Middle frontal gyrus (tissue), 1 donor: ENCODE data around the gene COPRS.
A peak's percentile ranks its signal among the peaks of the same experiment; 100 is the strongest.

ENCODE experiments used
- DNase-seq: peaks from one replicate; pipeline ENCODE4 v3.0.0-alpha.2; 2015; ENCODE audit warnings: low spot score; ENCODE audit errors: extremely low spot score

Gene COPRS, protein sequence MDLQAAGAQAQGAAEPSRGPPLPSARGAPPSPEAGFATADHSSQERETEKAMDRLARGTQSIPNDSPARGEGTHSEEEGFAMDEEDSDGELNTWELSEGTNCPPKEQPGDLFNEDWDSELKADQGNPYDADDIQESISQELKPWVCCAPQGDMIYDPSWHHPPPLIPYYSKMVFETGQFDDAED

GRCh38 chr17:31858642-31859486 lies at the start of gene COPRS:
COPRS (minus strand) TSS chr17:31859244; CDS start chr17:31859199, 45 bp downstream.
- peak; percentile 66 for DNase-seq

DNA sequence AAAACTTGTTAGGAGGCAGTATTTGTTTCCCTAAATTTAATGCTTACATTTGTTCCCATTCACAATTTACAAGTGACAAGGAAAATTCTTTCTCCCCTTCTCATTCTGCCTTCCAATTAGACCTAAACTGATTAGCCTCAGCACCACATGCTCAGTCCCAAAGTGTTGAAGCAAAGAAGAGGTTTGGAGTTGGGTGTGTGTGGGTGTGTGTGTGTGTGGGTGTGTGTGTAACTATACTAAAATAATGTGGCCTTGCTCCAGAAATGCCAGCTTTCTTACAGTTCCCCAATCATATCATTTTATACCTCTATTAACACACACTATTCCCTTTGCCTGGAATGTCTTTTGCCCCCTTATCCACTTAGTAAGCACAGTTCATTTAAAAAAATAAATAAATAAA lies 49.3 kb upstream of the COPRS start:
- no peak for DNase-seq

DNA sequence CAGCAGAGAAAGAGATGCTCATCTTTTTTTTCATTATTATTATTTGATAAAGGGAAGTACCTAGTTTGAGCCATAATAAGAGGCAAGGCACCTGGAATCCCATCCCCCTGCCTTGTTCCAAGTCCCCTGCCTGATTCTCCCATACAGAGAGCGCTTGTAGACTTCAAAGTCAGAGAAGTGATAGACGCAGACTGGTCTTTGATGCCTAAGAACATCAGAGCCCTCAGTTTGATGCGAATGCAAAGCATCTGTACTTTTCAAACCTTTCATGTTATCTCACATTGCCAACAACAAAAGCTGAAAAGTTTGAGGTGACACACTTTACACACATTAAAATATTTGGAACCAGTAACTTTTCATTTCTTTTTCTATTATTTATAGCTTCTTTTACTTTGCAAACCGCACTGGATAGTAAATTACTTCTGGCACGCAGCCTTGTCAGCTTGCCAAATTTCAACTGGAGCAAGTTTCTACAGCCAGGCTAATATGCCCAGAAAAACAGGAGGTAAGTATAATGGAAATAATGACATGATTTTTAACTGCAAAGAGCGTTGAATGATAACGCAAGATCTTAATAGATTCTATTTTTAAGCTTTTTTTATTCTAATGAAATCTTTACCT lies 48.4 kb upstream of the COPRS start:
- no peak for DNase-seq

GRCh38 chr17:31903401-31903800 lies 44.4 kb upstream of the COPRS start:
- no peak for DNase-seq

DNA sequence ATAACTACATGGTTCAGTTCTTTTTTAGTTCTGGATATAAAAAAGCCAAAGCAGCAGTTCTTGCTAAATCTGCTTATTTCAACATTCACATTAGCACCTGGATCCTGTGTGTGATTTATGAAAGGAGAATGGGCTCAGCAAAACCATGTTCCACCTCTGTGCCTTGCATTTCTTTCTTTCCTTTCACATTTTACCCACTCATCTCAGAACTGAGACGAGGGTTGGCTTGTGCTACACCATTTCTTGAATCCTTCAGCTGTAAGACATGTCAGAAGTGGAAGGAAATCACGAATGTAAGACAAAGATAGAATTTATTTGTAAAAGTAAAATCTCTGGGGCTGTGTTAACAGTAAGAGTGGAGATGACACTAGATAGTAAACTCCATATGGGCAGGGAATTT lies 43.6 kb upstream of the COPRS start:
- no peak for DNase-seq

DNA sequence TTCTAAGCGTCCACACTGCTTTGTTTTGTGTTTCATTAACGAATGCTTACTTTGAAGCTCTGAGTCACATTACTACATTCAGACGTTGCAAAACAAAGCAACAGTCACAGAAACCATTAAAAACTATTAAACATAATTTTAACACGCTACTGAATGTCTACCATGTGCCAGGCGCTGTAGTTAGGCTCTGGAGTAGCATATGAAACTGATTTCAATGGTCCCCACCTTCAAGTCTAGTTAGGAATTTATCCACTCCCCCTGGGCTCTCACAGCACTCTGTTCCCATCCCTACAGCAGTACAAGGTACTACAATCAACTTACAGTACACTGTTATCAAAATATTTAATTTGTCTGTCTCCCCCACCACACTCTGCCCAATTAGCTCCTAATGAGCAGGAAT lies 41.8 kb upstream of the COPRS start:
- DNase-seq, result no peak

GRCh38 chr17:31888124-31888523 lies 29.1 kb upstream of the COPRS start:
- DNase-seq, result no peak

GRCh38 chr17:31882571-31882970 lies 23.5 kb upstream of the COPRS start:
- DNase-seq, result no peak

- no peak for DNase-seq
These were observed 21.3 kb upstream of the COPRS start for GRCh38 chr17:31880311-31880710.

DNA sequence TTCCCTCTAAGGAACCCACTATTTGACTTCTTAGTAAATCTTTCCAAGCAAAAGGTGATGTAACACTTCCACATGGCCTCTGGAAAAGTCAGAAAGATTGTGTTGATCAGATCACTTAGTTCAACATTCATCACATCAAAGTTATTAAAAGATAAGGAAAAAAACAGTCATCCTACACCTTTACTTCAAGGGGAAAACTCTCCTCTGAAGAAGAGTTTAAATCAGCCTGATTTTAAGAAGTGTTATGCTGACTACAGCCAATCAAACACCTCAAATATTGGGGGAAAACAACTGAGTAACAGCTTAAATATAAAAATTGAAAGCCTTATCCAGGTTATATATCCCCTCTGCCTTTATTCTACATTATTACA lies 19.6 kb upstream of the COPRS start:
- DNase-seq, result no peak

- no peak for DNase-seq
These were observed 19.1 kb upstream of the COPRS start for GRCh38 chr17:31877911-31878702.

DNA sequence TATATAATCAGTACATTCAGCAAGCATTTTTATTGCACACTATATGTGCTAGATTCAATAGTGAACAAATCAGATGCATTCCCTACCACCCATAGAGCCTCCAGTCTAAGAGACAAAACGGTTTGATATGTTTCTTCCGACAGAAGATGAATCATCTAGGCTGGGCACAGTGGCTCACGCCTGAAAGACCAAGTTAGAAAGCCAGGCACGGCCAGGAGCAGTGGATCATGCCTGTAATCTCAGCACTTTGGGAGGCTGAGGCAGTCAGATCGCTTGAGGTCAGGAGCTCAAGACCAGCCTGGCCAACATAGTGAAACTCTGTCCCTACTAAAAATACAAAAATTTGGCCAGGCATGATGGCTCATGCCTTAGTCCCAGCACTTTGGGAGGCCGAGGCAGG lies 18.3 kb upstream of the COPRS start:
- DNase-seq, result no peak

- no peak for DNase-seq
These were observed 16.0 kb upstream of the COPRS start for GRCh38 chr17:31875081-31875480.

DNA sequence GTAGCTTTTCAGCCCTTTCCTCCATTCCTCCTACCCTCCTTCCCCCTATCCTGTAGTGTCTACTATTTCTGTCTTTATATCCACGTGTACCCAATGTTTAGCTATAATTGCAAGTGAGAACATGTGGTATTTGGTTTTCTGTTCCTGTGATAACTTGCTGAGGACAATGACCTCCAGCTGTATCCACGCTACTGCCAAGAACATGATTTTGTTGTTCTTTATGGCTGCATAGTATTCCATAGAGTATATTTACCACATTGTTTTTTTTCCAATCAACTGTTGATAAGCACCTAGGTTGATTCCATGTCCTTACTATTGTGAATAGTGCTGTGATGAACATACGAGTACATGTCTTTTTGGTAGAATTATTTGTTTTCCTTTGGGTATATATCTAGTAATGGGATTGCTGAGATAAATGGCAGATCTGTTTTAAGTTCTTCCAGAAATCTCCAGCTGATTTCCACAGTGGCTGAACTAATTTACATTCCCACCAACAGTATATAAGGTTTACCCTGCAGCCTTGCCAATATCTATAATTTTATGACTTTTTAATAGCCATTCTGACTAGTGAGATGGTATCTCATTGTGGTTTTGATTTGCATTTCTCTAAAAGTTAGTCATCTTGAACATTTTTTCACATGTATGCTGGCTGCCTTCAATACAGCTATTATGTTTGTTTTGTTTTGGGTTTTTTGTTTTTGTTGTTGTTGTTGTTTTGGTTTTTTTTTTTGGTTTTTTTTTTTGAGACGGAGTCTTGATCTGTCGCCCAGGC lies 10.9 kb upstream of the COPRS start:
- DNase-seq, result no peak

DNA sequence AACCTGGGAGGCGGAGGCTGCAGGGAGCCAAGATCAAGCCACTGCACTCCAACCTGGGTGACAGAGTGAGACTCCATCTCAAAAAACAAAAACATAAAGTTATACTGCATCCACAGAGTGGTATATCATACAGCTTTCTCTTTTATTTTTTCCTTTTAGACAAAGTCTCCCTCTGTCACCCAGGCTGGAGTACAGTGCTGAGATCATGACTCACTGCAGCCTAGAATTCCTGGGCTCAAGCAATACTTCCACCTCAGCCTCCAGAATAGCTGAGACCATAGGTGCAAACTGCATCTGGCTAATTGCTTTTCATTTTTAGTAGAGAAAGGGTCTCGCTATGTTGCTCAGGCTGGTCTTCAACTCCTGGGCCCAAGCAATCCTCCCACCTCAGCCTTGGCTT lies 10.0 kb upstream of the COPRS start:
- no peak for DNase-seq

DNA sequence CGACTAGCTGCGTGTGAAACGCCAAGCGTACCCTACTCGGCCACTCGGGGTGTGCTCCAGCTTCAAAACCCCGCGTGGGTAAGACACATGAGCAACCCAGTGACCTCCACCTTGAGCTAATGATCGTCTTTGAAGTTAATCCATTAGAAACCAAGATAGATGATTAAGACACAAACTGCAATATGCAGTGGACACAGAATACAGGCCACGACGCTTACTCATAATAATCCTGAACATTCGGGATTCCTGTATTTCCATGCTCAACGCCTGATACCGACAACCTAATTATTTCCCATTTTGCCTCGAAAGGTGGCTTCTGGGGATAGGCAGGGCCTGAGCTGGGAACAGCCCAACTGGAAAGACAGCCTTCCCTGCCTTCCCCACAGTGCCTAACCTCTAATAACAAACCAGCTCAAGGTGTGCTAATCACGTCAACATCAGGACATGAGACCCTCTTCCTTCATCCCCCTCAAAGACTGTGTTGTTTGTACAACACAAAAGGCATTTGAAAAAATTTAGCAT lies 504 bp upstream of the COPRS start:
- no peak for DNase-seq

DNA sequence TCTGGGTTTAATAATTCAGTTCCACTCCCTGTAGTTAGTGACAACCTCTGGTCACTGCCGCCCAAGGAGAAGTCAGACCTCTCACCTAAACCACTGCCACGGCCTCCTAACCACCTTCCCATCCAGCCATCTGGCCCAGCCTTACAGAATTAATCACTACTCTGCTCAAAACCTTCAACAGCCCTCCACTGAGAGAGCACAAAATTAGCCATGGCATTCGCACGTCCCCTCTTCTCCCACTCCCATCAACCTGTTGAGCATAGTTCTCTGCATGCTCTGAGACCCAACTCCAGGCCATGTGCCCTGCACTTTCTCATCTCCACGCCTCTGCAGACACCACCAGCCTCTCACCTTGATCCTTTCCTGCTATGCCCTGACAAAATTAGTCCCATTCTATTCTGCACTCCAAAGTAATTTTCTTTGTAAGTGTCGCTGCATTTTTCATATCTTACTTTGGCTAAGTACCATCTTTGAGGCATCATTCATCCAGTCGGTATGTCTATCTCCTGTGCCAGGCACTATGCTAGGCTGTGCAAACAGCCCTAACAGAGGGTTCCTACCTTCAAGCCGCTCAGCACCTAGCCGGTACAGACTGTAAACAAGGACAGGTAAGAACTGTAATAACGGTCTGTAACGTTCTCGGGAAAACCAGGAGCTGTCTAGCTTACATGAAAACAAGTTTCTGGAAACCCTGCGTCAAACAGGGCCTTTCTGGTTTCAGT lies 963 bp downstream of the COPRS start:
- no peak for DNase-seq

- DNase-seq, result no peak
These were observed 2.3 kb downstream of the COPRS start for GRCh38 chr17:31856750-31857149.

DNA sequence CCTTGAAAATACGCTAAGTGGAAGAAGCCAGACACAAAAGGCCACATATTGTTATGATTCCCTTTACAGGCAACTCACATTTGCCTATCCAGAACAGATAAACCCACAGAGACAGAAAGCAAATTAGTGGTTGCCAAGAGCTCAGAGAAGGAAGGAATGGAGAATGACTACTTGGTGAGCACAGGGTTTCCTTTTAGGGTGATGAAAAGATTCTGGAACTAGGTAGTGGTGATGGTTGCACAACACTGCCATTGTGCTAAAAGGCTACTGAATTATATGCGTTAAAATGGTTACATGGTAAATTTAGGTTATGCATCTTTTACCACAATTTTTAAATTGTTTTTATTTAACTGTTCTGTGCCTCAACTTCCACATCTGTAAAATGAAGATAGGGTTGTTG lies 4.4 kb downstream of the COPRS start:
- DNase-seq, result no peak

DNA sequence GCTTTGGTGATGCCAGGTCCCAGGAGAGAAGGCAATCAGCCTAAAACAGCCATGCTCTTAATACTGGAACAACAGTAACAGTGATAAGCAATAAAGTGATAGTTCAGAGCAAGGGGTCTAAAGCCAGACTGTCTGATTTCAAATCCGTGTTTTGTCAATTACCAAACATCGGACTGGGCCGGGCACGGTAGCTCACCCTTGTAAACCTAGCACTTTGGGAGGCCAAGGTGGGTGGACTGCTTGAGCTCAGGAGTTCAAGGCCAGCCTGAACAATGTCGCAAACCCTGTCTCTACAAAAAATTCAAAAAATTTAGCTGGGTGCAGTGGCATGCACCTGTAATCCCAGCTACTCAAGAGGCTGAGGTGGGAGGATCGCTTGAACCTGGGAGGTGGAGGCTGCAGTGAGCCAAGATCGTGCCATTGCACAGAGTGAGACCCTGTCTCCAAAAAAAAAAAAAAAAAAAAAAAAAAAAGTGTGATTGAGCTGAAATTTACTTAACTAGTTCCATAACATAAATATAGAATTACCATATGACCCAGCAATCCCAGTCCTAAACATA lies 5.1 kb downstream of the COPRS start:
- DNase-seq, result no peak
